IgD-negative memory B cell (primary cell): Measurements from ENCODE around the gene GPR143. TPM values are rescaled to one million over a fixed set of nuclear protein-coding genes. Genes with fewer than 3 reads are reported as not detected.

Source experiments
- H3K27ac Mint-ChIP-seq, 3 donors: one replicate each; pipeline ENCODE4 v1.8.0; 2020 to 2022; ENCODE audit warnings: mild to moderate bottlenecking in 3 of 3, mixed read lengths in 3 of 3, moderate library complexity in 1 of 3
- H3K27me3 Mint-ChIP-seq: one replicate; pipeline ENCODE4 v1.8.0; 2021; ENCODE audit warnings: mixed read lengths
- H3K36me3 Mint-ChIP-seq: one replicate; pipeline ENCODE4 v1.8.0; 2020; ENCODE audit warnings: mild to moderate bottlenecking, mixed read lengths
- H3K4me1 Mint-ChIP-seq, 3 donors: one replicate each; pipeline ENCODE4 v1.8.0; 2020 to 2022; ENCODE audit warnings: mixed read lengths in 3 of 3, mild to moderate bottlenecking in 1 of 3
- H3K4me3 Mint-ChIP-seq, 4 donors: one replicate each; pipeline ENCODE4 v1.8.0; 2020 to 2022; ENCODE audit warnings: mild to moderate bottlenecking in 4 of 4, mixed read lengths in 4 of 4, moderate library complexity in 3 of 4
- H3K9me3 Mint-ChIP-seq, 3 donors: one replicate each; pipeline ENCODE4 v1.8.0; 2020 to 2021; ENCODE audit warnings: mixed read lengths in 3 of 3, mild to moderate bottlenecking in 1 of 3
- polyA plus RNA-seq: library from polyadenylated mRNA; unstranded; fragments of 300-500 nt; fragmentation: Illumina TruSeq; gene quantifications from one replicate; pipeline ENCODE4 v1.2.3, GENCODE V29; 2021

The GPR143 gene
- polyA plus RNA-seq, 1 donor from 2014 or later: 0.20 TPM

- H3K36me3 Mint-ChIP-seq: no peaks in the 10 kb centered on the region
- peak overlapping the region in 1 of 4 donors; percentile 5 for H3K4me3 Mint-ChIP-seq
- H3K4me1 Mint-ChIP-seq: peaks cover 6 to 9% (median 9%) of the 10 kb centered on the region in 3 donors
- H3K27ac Mint-ChIP-seq: peak overlapping the region in 1 of 3 donors; percentile 47
- peaks cover 3% of the 10 kb centered on the region for H3K27me3 Mint-ChIP-seq
- H3K9me3 Mint-ChIP-seq: no peaks in the 10 kb centered on the region
These were observed 58.2 kb downstream of the GPR143 start for GRCh38 chrX:9707306-9708033.

GRCh38 chrX:9706421-9706820 lies 59.2 kb downstream of the GPR143 start:
- no peak overlapping the region for H3K4me3 Mint-ChIP-seq
- peaks cover 3% of the 10 kb centered on the region for H3K27me3 Mint-ChIP-seq
- H3K36me3 Mint-ChIP-seq: no peaks in the 10 kb centered on the region
- peak overlapping the region in 1 of 3 donors; percentile 40 for H3K27ac Mint-ChIP-seq
- H3K4me1 Mint-ChIP-seq: peaks cover 6 to 9% (median 9%) of the 10 kb centered on the region in 3 donors
- H3K9me3 Mint-ChIP-seq: no peaks in the 10 kb centered on the region

- H3K36me3 Mint-ChIP-seq: no peaks in the 10 kb centered on the region
- peaks cover 3% of the 10 kb centered on the region for H3K27me3 Mint-ChIP-seq
- no peak overlapping the region for H3K27ac Mint-ChIP-seq
- peaks cover 0 to 2% (median 0%) of the 10 kb centered on the region in 3 donors for H3K9me3 Mint-ChIP-seq
- peaks cover 6 to 9% (median 9%) of the 10 kb centered on the region in 3 donors for H3K4me1 Mint-ChIP-seq
- no peak overlapping the region for H3K4me3 Mint-ChIP-seq
These were observed 60.7 kb downstream of the GPR143 start for GRCh38 chrX:9704876-9705465.

GRCh38 chrX:9703406-9703805 lies 62.2 kb downstream of the GPR143 start:
- H3K4me3 Mint-ChIP-seq: no peak overlapping the region
- H3K27ac Mint-ChIP-seq: peak overlapping the region in 1 of 3 donors; percentile 50
- H3K27me3 Mint-ChIP-seq: peaks cover 2% of the 10 kb centered on the region
- H3K36me3 Mint-ChIP-seq: peaks cover 4% of the 10 kb centered on the region
- peaks cover 0 to 4% (median 3%) of the 10 kb centered on the region in 3 donors for H3K4me1 Mint-ChIP-seq
- H3K9me3 Mint-ChIP-seq: peaks cover 0 to 2% (median 0%) of the 10 kb centered on the region in 3 donors

- Mint-ChIP-seq H3K27me3 (peaks cover 2% of the 10 kb centered on the region), H3K27ac (no peak overlapping the region), H3K36me3 (peaks cover 4% of the 10 kb centered on the region), H3K4me1 (peaks cover 0 to 3% (median 0%) of the 10 kb centered on the region in 3 donors), H3K4me3 (no peak overlapping the region), H3K9me3 (peaks cover 0 to 2% (median 0%) of the 10 kb centered on the region in 3 donors)
These were observed 63.9 kb downstream of the GPR143 start for GRCh38 chrX:9701790-9702189.

- Mint-ChIP-seq H3K4me1 (peaks cover 0 to 5% (median 0%) of the 10 kb centered on the region in 3 donors), H3K27ac (no peak overlapping the region), H3K9me3 (peaks cover 0 to 2% (median 0%) of the 10 kb centered on the region in 3 donors), H3K36me3 (peaks cover 6% of the 10 kb centered on the region), H3K27me3 (peaks cover 2% of the 10 kb centered on the region), H3K4me3 (no peak overlapping the region)
These were observed 65.1 kb downstream of the GPR143 start for GRCh38 chrX:9700555-9700954.

- Mint-ChIP-seq H3K36me3 (peaks cover 9% of the 10 kb centered on the region), H3K27ac (no peak overlapping the region), H3K27me3 (peaks cover 2% of the 10 kb centered on the region), H3K4me1 (peaks cover 0 to 2% (median 0%) of the 10 kb centered on the region in 3 donors), H3K9me3 (peaks cover 0 to 2% (median 0%) of the 10 kb centered on the region in 3 donors), H3K4me3 (no peak overlapping the region)
These were observed 67.1 kb downstream of the GPR143 start for GRCh38 chrX:9698576-9698975.

- Mint-ChIP-seq H3K4me1 (peaks cover 0 to 2% (median 2%) of the 10 kb centered on the region in 3 donors), H3K9me3 (no peaks in the 10 kb centered on the region), H3K4me3 (no peak overlapping the region), H3K27me3 (no peaks in the 10 kb centered on the region), H3K27ac (no peak overlapping the region), H3K36me3 (peaks cover 7% of the 10 kb centered on the region)
These were observed 72.2 kb downstream of the GPR143 start for GRCh38 chrX:9693307-9694001.

- H3K9me3 Mint-ChIP-seq: no peaks in the 10 kb centered on the region
- no peaks in the 10 kb centered on the region for H3K27me3 Mint-ChIP-seq
- peaks cover 5% of the 10 kb centered on the region for H3K36me3 Mint-ChIP-seq
- H3K4me1 Mint-ChIP-seq: peaks cover 0 to 2% (median 0%) of the 10 kb centered on the region in 3 donors
- no peak overlapping the region for H3K4me3 Mint-ChIP-seq
- H3K27ac Mint-ChIP-seq: peak overlapping the region in 1 of 3 donors; percentile 13
These were observed 75.6 kb downstream of the GPR143 start for GRCh38 chrX:9690046-9690445.

- no peaks in the 10 kb centered on the region for H3K9me3 Mint-ChIP-seq
- no peaks in the 10 kb centered on the region for H3K27me3 Mint-ChIP-seq
- peaks cover 0 to 2% (median 0%) of the 10 kb centered on the region in 3 donors for H3K4me1 Mint-ChIP-seq
- H3K27ac Mint-ChIP-seq: no peak overlapping the region
- peaks cover 4% of the 10 kb centered on the region for H3K36me3 Mint-ChIP-seq
- H3K4me3 Mint-ChIP-seq: no peak overlapping the region
These were observed 76.8 kb downstream of the GPR143 start for GRCh38 chrX:9688833-9689232.

- H3K27me3 Mint-ChIP-seq: no peaks in the 10 kb centered on the region
- no peaks in the 10 kb centered on the region for H3K4me1 Mint-ChIP-seq
- H3K9me3 Mint-ChIP-seq: no peaks in the 10 kb centered on the region
- peaks cover 4% of the 10 kb centered on the region for H3K36me3 Mint-ChIP-seq
- H3K4me3 Mint-ChIP-seq: no peak overlapping the region
- H3K27ac Mint-ChIP-seq: no peak overlapping the region
These were observed 77.7 kb downstream of the GPR143 start for GRCh38 chrX:9687899-9688298.

- H3K4me1 Mint-ChIP-seq: peaks cover 4 to 9% (median 4%) of the 10 kb centered on the region in 3 donors
- H3K36me3 Mint-ChIP-seq: peaks cover 10% of the 10 kb centered on the region
- H3K27ac Mint-ChIP-seq: peak overlapping the region in 1 of 3 donors; percentile 88
- H3K9me3 Mint-ChIP-seq: no peaks in the 10 kb centered on the region
- no peak overlapping the region for H3K4me3 Mint-ChIP-seq
- H3K27me3 Mint-ChIP-seq: peaks cover 2% of the 10 kb centered on the region
These were observed 82.3 kb downstream of the GPR143 start for GRCh38 chrX:9683350-9683749.

GRCh38 chrX:9682861-9683260 lies 82.8 kb downstream of the GPR143 start:
- Mint-ChIP-seq H3K27ac (peak overlapping the region in 2 of 3 donors; percentile 16 to 88), H3K27me3 (peaks cover 2% of the 10 kb centered on the region), H3K4me3 (no peak overlapping the region), H3K36me3 (peaks cover 9% of the 10 kb centered on the region), H3K4me1 (peaks cover 4 to 13% (median 8%) of the 10 kb centered on the region in 3 donors), H3K9me3 (no peaks in the 10 kb centered on the region)

GRCh38 chrX:9682456-9682855 lies 83.2 kb downstream of the GPR143 start:
- H3K27ac Mint-ChIP-seq: no peak overlapping the region
- peaks cover 9% of the 10 kb centered on the region for H3K36me3 Mint-ChIP-seq
- no peak overlapping the region for H3K4me3 Mint-ChIP-seq
- H3K9me3 Mint-ChIP-seq: no peaks in the 10 kb centered on the region
- H3K4me1 Mint-ChIP-seq: peaks cover 7 to 17% (median 12%) of the 10 kb centered on the region in 3 donors
- H3K27me3 Mint-ChIP-seq: peaks cover 2% of the 10 kb centered on the region

GRCh38 chrX:9681422-9681821 lies 84.2 kb downstream of the GPR143 start:
- Mint-ChIP-seq H3K36me3 (peaks cover 14% of the 10 kb centered on the region), H3K4me3 (no peak overlapping the region), H3K27ac (no peak overlapping the region), H3K4me1 (peaks cover 17 to 25% (median 19%) of the 10 kb centered on the region in 3 donors), H3K9me3 (peaks cover 0 to 7% (median 0%) of the 10 kb centered on the region in 3 donors), H3K27me3 (peaks cover 2% of the 10 kb centered on the region)
